ENCODE measurements around the gene HOXA6. TPM values are rescaled to one million over a fixed set of nuclear protein-coding genes. Genes with fewer than 3 reads are reported as not detected.

The HOXA6 gene
- total RNA-seq, 2 donors from 2014 or later: 0.31 TPM; not detected in 1

GRCh38 chr7:27097686-27098577 lies 49.6 kb downstream of the HOXA6 start:
- Mint-ChIP-seq H3K9me3 (no peaks in the 10 kb centered on the region), H3K27ac (no peak overlapping the region), H3K36me3 (peaks cover 14 to 33% of the 10 kb centered on the region in 2 donors)
- no peak for ATAC-seq
- no peak for DNase-seq (ENCODE audit: low spot score in 2 of 2)

GRCh38 chr7:27096768-27097514 lies 50.6 kb downstream of the HOXA6 start:
- H3K9me3 Mint-ChIP-seq: no peaks in the 10 kb centered on the region
- H3K27ac Mint-ChIP-seq: no peak overlapping the region
- ATAC-seq: no peak
- peaks cover 14 to 27% of the 10 kb centered on the region in 2 donors for H3K36me3 Mint-ChIP-seq
- no peak for DNase-seq (ENCODE audit: low spot score in 2 of 2)

DNA sequence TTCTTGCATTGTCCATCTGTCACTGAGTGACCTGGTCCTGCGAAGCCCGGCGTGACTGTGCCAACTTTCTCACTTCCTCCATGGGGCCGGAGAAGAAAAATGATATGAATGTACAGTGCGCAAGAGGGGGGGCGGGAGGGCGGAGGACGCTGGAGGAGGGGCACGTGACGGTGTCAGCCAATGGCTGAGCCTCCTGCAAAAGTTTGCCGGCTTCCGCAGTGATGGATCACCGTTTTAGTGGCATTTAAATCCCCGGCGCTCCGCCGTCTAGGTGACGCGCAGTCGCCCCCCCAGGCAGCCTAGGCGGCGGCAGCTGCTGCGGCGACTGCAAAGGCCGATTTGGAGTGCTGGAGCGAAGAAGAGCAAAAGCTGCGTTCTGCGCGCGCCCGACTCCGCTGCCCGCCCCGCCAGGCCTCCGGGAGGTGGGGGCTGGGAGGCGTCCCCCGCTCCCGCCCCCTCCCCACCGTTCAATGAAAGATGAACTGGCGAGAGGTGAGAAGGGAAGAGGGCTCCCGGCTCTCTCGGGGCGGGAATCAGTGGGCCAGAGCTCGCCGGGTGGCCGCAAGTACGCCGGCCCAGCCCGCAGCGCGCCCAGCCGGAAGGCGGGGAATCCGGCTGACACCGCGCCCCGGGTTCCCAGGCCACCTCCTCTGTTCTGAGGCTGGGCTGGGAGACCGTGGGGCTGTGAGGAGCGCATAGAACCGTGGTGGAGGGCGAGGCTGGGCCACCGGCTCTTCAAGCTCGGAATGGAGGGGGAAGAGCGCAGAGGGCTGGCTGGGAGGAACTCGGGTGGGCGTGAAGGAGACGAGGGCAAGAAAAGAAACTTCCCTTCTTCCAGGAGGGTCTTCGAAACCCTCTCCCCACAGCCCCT lies 51.4 kb downstream of the HOXA6 start, which contains the start of gene HOXA1:
TSS of gene HOXA1 (minus strand) at position 104 of the 871 bp plus-strand sequence. CDS start at position 16, 88 bp downstream.
- peaks cover 14 to 20% of the 10 kb centered on the region in 2 donors for H3K36me3 Mint-ChIP-seq
- ATAC-seq: peak; percentile 88 to 91
- no peaks in the 10 kb centered on the region for H3K9me3 Mint-ChIP-seq
- peak within 1 kb of the TSS; percentile 47 to 78 for H3K27ac Mint-ChIP-seq
- peak; percentile 60 to 78 for DNase-seq (ENCODE audit: low spot score in 2 of 2)

Other genes starting within 250 kb of the HOXA6 start
- gene HOXA1, start 51.8 kb downstream of the HOXA6 start, total RNA-seq: under 1 TPM in 1 of 2 donors, not detected in 1; 0.16 TPM
- gene HOXA2, start 45.1 kb downstream of the HOXA6 start, total RNA-seq: not detected
- under 1 TPM in 1 of 2 donors, not detected in 1; 0.59 TPM for gene HOXA4, start 17.0 kb downstream of the HOXA6 start, total RNA-seq
- not detected for gene HOXA5, start 4.1 kb downstream of the HOXA6 start, total RNA-seq
- gene HOXA3, start 4.8 kb upstream of the HOXA6 start, total RNA-seq: not detected
- gene HOXA7, start 8.9 kb upstream of the HOXA6 start, total RNA-seq: not detected
- gene HOXA9, start 17.8 kb upstream of the HOXA6 start, total RNA-seq: not detected
- not detected for gene HOXA10, start 26.5 kb upstream of the HOXA6 start, total RNA-seq
- not detected for gene HOXA11, start 37.5 kb upstream of the HOXA6 start, total RNA-seq
- not detected for gene HOXA13, start 52.3 kb upstream of the HOXA6 start, total RNA-seq
- not detected for gene EVX1, start 95.0 kb upstream of the HOXA6 start, total RNA-seq

All from activated naive CD4-positive, alpha-beta T cell treated with anti-CD3 and anti-CD28 coated beads, Interleukin-2, amount 50 U/mL, for 72 hours (primary cell).